CD4-positive, alpha-beta T cell (primary cell): ENCODE data around the gene LNX1. TPM values are rescaled to one million over a fixed set of nuclear protein-coding genes. Genes with fewer than 3 reads are reported as not detected.

ENCODE experiments used
- ATAC-seq: fragments of 200-7000 bp; cut with Tn5 transposase; one replicate; pipeline ENCODE4 v1.10.0; 2022; ENCODE audit warnings: mild to moderate bottlenecking; ENCODE audit not compliant: poor library complexity
- CTCF ChIA-PET: fragments of 350-600 bp; sonication (Branson Sonifier 250); formaldehyde crosslinking; loops from one replicate; lab custom pipeline; 2021; ENCODE audit warnings: antibody characterized with exemption, inconsistent platforms; lab: Charles Lee
- POLR2A ChIA-PET: fragments of 350-600 bp; sonication (Branson Sonifier 250); formaldehyde crosslinking; loops from one replicate; lab custom pipeline; 2021; ENCODE audit warnings: antibody characterized with exemption, inconsistent platforms; lab: Charles Lee
- DNase-seq, 14 experiments: peaks; one replicate each; pipeline ENCODE4 v3.0.0-alpha.2; 2013 to 2020; ENCODE audit warnings: mixed read lengths in 2 of 14
- H3K27ac ChIP-seq, 2 donors: one replicate each; pipeline versions ENCODE4 v1.5.1 to v1.7.0; 2013; ENCODE audit warnings: low read length in 2 of 2, low read depth in 1 of 2, mild to moderate bottlenecking in 1 of 2
- H3K27me3 ChIP-seq, 2 experiments: 1 replicate in 1 of 2; 2 replicates in 1 of 2; pipeline versions ENCODE4 v1.6.1 to v1.7.0; 2013; ENCODE audit warnings: low read length in 2 of 2, control low read depth in 1 of 2, mild to moderate bottlenecking in 1 of 2, moderate library complexity in 1 of 2; ENCODE audit not compliant: insufficient read depth in 2 of 2, control insufficient read depth in 1 of 2
- H3K36me3 ChIP-seq: one replicate; pipeline ENCODE4 v1.6.1; 2013; ENCODE audit warnings: low read length, control low read depth; ENCODE audit not compliant: insufficient read depth
- H3K4me1 ChIP-seq: one replicate; pipeline ENCODE4 v1.6.1; 2013; ENCODE audit warnings: low read length, control low read depth; ENCODE audit not compliant: insufficient read depth
- H3K4me3 ChIP-seq: one replicate; pipeline ENCODE4 v1.5.1; 2013; ENCODE audit warnings: mild to moderate bottlenecking, low read length, moderate library complexity
- H3K9me3 ChIP-seq, 2 experiments: 1 replicate in 1 of 2; 2 replicates in 1 of 2; pipeline versions ENCODE4 v1.6.1 to v1.7.0; 2013; ENCODE audit warnings: low read length in 2 of 2, mild to moderate bottlenecking in 2 of 2, control low read depth in 1 of 2, moderate library complexity in 1 of 2; ENCODE audit not compliant: control insufficient read depth in 1 of 2, insufficient read depth in 1 of 2
- H3K27ac Mint-ChIP-seq: one replicate; pipeline ENCODE4 v1.8.0; 2020; ENCODE audit warnings: mixed read lengths
- H3K27me3 Mint-ChIP-seq: one replicate; pipeline ENCODE4 v1.8.0; 2021; ENCODE audit warnings: mixed read lengths
- H3K36me3 Mint-ChIP-seq: one replicate; pipeline ENCODE4 v1.8.0; 2021; ENCODE audit warnings: low read depth, mixed read lengths
- H3K4me1 Mint-ChIP-seq: one replicate; pipeline ENCODE4 v1.8.0; 2021; ENCODE audit warnings: low read depth, mixed read lengths
- H3K4me3 Mint-ChIP-seq: one replicate; pipeline ENCODE4 v1.8.0; 2020; ENCODE audit warnings: mild to moderate bottlenecking, mixed read lengths
- H3K9me3 Mint-ChIP-seq: one replicate; pipeline ENCODE4 v1.8.0; 2020; ENCODE audit warnings: mixed read lengths
- CTCF ChIP-seq: fragments of 200-600 bp; IDR thresholded peaks from one replicate; pipeline ENCODE4 v1.8.0; 2022; ENCODE audit warnings: antibody characterized with exemption, mild to moderate bottlenecking
- intact Hi-C, 2 experiments: fragments of 100-400 bp; cut with DNase I in 1 of 2; cut with micrococcal nuclease in 1 of 2; formaldehyde crosslinking; loops; one replicate each; pipeline versions ENCODE4 v1.15.1 to v1.9.0; 2023 to 2025; cut with DNase I, micrococcal nuclease
- total RNA-seq, 174 experiments: library from RNA in 2 of 174; stranded (reverse) in 2 of 174; gene quantifications; one replicate each; pipeline ENCODE4 v1.2.3 and lab custom pipeline; 2021 to 2026

LNX1 gene
- total RNA-seq, 2 experiments from 2014 or later, result not detected

- H3K9me3 Mint-ChIP-seq, result no peaks in the 10 kb centered on the region
- no peak overlapping the region for H3K27ac Mint-ChIP-seq
- H3K9me3 ChIP-seq, result no peaks in the 10 kb centered on the region
- DNase-seq (no peak), ATAC-seq (no peak)
- H3K36me3 ChIP-seq, result no peaks in the 10 kb centered on the region
- intact Hi-C loops, result no loop called here
- H3K27me3 Mint-ChIP-seq, result peaks cover 6% of the 10 kb centered on the region
- H3K4me1 ChIP-seq, result no peaks in the 10 kb centered on the region
- ChIA-PET POLR2A (no interaction called here), CTCF (no interaction called here)
- no peak overlapping the region for H3K27ac ChIP-seq
- H3K36me3 Mint-ChIP-seq, result no peaks in the 10 kb centered on the region
- TF ChIP-seq CTCF, result no peak
- no peak overlapping the region for H3K4me3 Mint-ChIP-seq
- H3K27me3 ChIP-seq, result no peaks in the 10 kb centered on the region
- H3K4me1 Mint-ChIP-seq, result no peaks in the 10 kb centered on the region
- H3K4me3 ChIP-seq, result no peak overlapping the region
Measured at GRCh38 chr4:53608242-53608641, 17.0 kb upstream of the LNX1 start.

GRCh38 chr4:53605783-53606182 lies 14.5 kb upstream of the LNX1 start:
- Histone ChIP-seq H3K4me1 (no peaks in the 10 kb centered on the region), H3K27ac (no peak overlapping the region), H3K4me3 (no peak overlapping the region), H3K27me3 (peaks cover 0 to 6% of the 10 kb centered on the region in 2 experiments), H3K9me3 (peaks cover 0 to 4% of the 10 kb centered on the region in 2 experiments), H3K36me3 (no peaks in the 10 kb centered on the region)
- peaks cover 21% of the 10 kb centered on the region for H3K27me3 Mint-ChIP-seq
- ATAC-seq (no peak), DNase-seq (no peak)
- H3K4me1 Mint-ChIP-seq, result no peaks in the 10 kb centered on the region
- intact Hi-C loops, result no loop called here
- no peak overlapping the region for H3K27ac Mint-ChIP-seq
- no peak overlapping the region for H3K4me3 Mint-ChIP-seq
- no peak for TF ChIP-seq CTCF
- no peaks in the 10 kb centered on the region for H3K36me3 Mint-ChIP-seq
- POLR2A ChIA-PET, result no interaction called here
- CTCF ChIA-PET, result no interaction called here
- H3K9me3 Mint-ChIP-seq, result no peaks in the 10 kb centered on the region

- CTCF ChIA-PET, result no interaction called here
- no peak for ATAC-seq
Measured at GRCh38 chr4:53602390-53602789, 11.1 kb upstream of the LNX1 start.

More at GRCh38 chr4:53602390-53602789, 11.1 kb upstream of the LNX1 start:
- DNase-seq, result no peak
- POLR2A ChIA-PET, result no interaction called here
- no peak overlapping the region for H3K27ac Mint-ChIP-seq
- H3K9me3 ChIP-seq, result peaks cover 0 to 4% of the 10 kb centered on the region in 2 experiments
- intact Hi-C loops, result no loop called here
- H3K27me3 ChIP-seq, result peaks cover 0 to 6% of the 10 kb centered on the region in 2 experiments
- H3K36me3 Mint-ChIP-seq, result no peaks in the 10 kb centered on the region
- H3K36me3 ChIP-seq, result no peaks in the 10 kb centered on the region
- H3K4me3 Mint-ChIP-seq, result no peak overlapping the region
- peaks cover 31% of the 10 kb centered on the region for H3K27me3 Mint-ChIP-seq
- H3K4me1 Mint-ChIP-seq, result no peaks in the 10 kb centered on the region
- H3K4me3 ChIP-seq, result no peak overlapping the region
- H3K4me1 ChIP-seq, result no peaks in the 10 kb centered on the region
- TF ChIP-seq CTCF, result no peak
- H3K9me3 Mint-ChIP-seq, result no peaks in the 10 kb centered on the region
- no peak overlapping the region for H3K27ac ChIP-seq
